Keratinocyte (primary cell): ENCODE measurements around the gene TXNRD1. TPM values are rescaled to one million over a fixed set of nuclear protein-coding genes. Genes with fewer than 3 reads are reported as not detected.

ENCODE experiments used
- DNase-seq: peaks from one replicate; pipeline ENCODE4 v3.0.0-alpha.2; 2011; ENCODE audit warnings: low read depth, missing footprints, low spot score
- FAIRE-seq: peaks from 2 replicates; lab custom pipeline; 2011; peaks lifted over from hg19 to GRCh38; lab: Jason Lieb, UNC
- H2AFZ ChIP-seq: 2 replicates; pipeline ENCODE4 v1.6.0; 2012; ENCODE audit warnings: low read length, control low read depth, inconsistent platforms; ENCODE audit not compliant: control insufficient read depth
- H3K27ac ChIP-seq: 2 replicates; pipeline ENCODE4 v1.5.1; 2011; ENCODE audit warnings: low read length; ENCODE audit not compliant: control insufficient read depth, insufficient read depth
- H3K27me3 ChIP-seq: 3 replicates; pipeline ENCODE4 v1.6.0; 2011; ENCODE audit warnings: low read length; ENCODE audit not compliant: control insufficient read depth, insufficient read depth; ENCODE audit errors: extremely low read depth
- H3K36me3 ChIP-seq, 2 experiments: 2 replicates in 1 of 2; 3 replicates in 1 of 2; pipeline ENCODE4 v1.5.1; 2011; ENCODE audit warnings: low read length in 2 of 2, mild to moderate bottlenecking in 1 of 2; ENCODE audit not compliant: control insufficient read depth in 2 of 2, insufficient read depth in 2 of 2; ENCODE audit errors: extremely low read depth in 1 of 2
- H3K4me1 ChIP-seq: 3 replicates; pipeline ENCODE4 v1.5.1; 2011; ENCODE audit warnings: low read length; ENCODE audit not compliant: control insufficient read depth, insufficient read depth; ENCODE audit errors: extremely low read depth
- H3K4me2 ChIP-seq: 3 replicates; pipeline ENCODE4 v1.6.0; 2011; ENCODE audit warnings: low read depth, low read length; ENCODE audit not compliant: control insufficient read depth, insufficient read depth; ENCODE audit errors: extremely low read depth
- H3K4me3 ChIP-seq, 3 experiments: fragments of 200-600 bp in 1 of 3; sonication (generic) in 1 of 3; 2 replicates in 2 of 3; 3 replicates in 1 of 3; pipeline ENCODE4 v1.5.1; 2011 to 2016; ENCODE audit warnings: low read length in 3 of 3, mild to moderate bottlenecking in 3 of 3, control low read depth in 2 of 3, inconsistent platforms in 1 of 3, low read depth in 1 of 3, mixed read lengths in 1 of 3, mixed run types in 1 of 3, moderate library complexity in 1 of 3; ENCODE audit not compliant: control insufficient read depth in 2 of 3, insufficient read depth in 2 of 3; ENCODE audit errors: extremely low read depth in 1 of 3
- H3K79me2 ChIP-seq: 2 replicates; pipeline ENCODE4 v1.6.0; 2012; ENCODE audit warnings: low read length; ENCODE audit not compliant: control insufficient read depth, insufficient read depth
- H3K9ac ChIP-seq: 3 replicates; pipeline ENCODE4 v1.6.0; 2011; ENCODE audit warnings: low read length; ENCODE audit not compliant: control insufficient read depth, insufficient read depth; ENCODE audit errors: extremely low read depth
- H3K9me1 ChIP-seq: 3 replicates; pipeline ENCODE4 v1.6.0; 2011; ENCODE audit warnings: low read length; ENCODE audit not compliant: control insufficient read depth, insufficient read depth; ENCODE audit errors: extremely low read depth
- H3K9me3 ChIP-seq: 2 replicates; pipeline ENCODE4 v1.5.1; 2012; ENCODE audit warnings: low read depth, low read length; ENCODE audit not compliant: control insufficient read depth
- H4K20me1 ChIP-seq: 3 replicates; pipeline ENCODE4 v1.6.0; 2011; ENCODE audit warnings: low read length; ENCODE audit not compliant: control insufficient read depth, insufficient read depth; ENCODE audit errors: extremely low read depth
- EZH2 ChIP-seq: IDR thresholded peaks from one replicate; pipeline ENCODE4 v1.6.1; 2012; ENCODE audit warnings: inconsistent platforms, mild to moderate bottlenecking, low read length, moderate library complexity
- dilution Hi-C: fragments of 300-500 bp; cut with MboI; formaldehyde crosslinking; loops from one replicate; pipeline ENCODE4 v1.7.0; 2020; ENCODE audit warnings: low sequenced_read_pairs; ENCODE audit not compliant: extremely low pct_ligation_motif_present
- polyA plus RNA-seq, 5 experiments: library from polyadenylated mRNA; depleted of rRNA in 3 of 5; stranded (reverse) in 3 of 5; stranded (forward) in 1 of 5; unstranded in 1 of 5; fragments of >200 nt; gene quantifications; 1 replicate in 1 of 5; 2 replicates in 3 of 5; 3 replicates in 1 of 5; pipeline versions ENCODE4 v1.2.1 to v1.2.3, GENCODE V29; 2011 to 2012; ENCODE audit warnings: missing spikeins in 2 of 5, low read depth in 1 of 5, low replicate concordance in 1 of 5
- TF ChIP-seq, protein P1 (sequence below), 3 experiments: IDR thresholded peaks in 1 of 3; conservative IDR thresholded peaks in 1 of 3; optimal IDR thresholded peaks in 1 of 3; 2 replicates in 2 of 3; 3 replicates in 1 of 3; pipeline versions ENCODE3 to v1.5.1; 2011; ENCODE audit warnings: low read length in 3 of 3, mild to moderate bottlenecking in 3 of 3, moderate library complexity in 2 of 3, control low read depth in 1 of 3, inconsistent platforms in 1 of 3; ENCODE audit not compliant: insufficient read depth in 2 of 3; ENCODE audit errors: extremely low read depth in 1 of 3

The TXNRD1 gene
- polyA plus RNA-seq, 1 donor (not counting 4 experiments of a cell fraction or from before 2014, with no cell fraction given), result 88.9 TPM

DNA sequence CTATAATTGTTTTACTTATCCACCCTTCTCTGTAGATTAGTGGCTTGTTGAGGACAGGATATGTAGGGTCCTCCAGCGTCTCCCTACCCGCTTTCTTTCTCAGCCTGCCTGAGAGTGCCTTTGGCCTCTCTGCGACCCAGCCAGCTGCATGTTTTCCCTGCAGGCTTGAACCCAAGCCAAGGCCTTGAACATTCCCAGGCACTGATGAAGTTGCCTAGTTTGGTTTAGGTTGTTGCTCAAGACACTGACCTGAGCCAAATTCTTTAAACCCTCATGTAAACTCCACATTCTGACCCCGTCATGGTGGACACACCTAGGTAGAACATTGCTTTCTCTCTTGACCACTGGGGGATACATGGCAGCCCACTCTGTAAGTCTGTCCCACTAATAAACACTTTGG is 33.4 kb upstream of the TXNRD1 start:
- no peaks in the 10 kb centered on the region for H3K9me1 ChIP-seq
- H3K4me2 ChIP-seq, result no peak overlapping the region
- no peak overlapping the region for H3K9ac ChIP-seq
- no peaks in the 10 kb centered on the region for H3K36me3 ChIP-seq
- peaks cover 11% of the 10 kb centered on the region for H3K4me1 ChIP-seq
- no peaks in the 10 kb centered on the region for H3K27me3 ChIP-seq
- dilution Hi-C loops, result no loop called here
- FAIRE-seq, result no peak
- no peak overlapping the region for H3K4me3 ChIP-seq
- H4K20me1 ChIP-seq, result no peaks in the 10 kb centered on the region
- H3K27ac ChIP-seq, result no peak overlapping the region
- H3K9me3 ChIP-seq, result peaks cover 3% of the 10 kb centered on the region
- TF ChIP-seq EZH2, result no peak
- TF ChIP-seq, protein P1, sequence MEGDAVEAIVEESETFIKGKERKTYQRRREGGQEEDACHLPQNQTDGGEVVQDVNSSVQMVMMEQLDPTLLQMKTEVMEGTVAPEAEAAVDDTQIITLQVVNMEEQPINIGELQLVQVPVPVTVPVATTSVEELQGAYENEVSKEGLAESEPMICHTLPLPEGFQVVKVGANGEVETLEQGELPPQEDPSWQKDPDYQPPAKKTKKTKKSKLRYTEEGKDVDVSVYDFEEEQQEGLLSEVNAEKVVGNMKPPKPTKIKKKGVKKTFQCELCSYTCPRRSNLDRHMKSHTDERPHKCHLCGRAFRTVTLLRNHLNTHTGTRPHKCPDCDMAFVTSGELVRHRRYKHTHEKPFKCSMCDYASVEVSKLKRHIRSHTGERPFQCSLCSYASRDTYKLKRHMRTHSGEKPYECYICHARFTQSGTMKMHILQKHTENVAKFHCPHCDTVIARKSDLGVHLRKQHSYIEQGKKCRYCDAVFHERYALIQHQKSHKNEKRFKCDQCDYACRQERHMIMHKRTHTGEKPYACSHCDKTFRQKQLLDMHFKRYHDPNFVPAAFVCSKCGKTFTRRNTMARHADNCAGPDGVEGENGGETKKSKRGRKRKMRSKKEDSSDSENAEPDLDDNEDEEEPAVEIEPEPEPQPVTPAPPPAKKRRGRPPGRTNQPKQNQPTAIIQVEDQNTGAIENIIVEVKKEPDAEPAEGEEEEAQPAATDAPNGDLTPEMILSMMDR (optimal IDR thresholded peaks at IDR 0.05 in 1 of 3, IDR thresholded peaks at IDR 0.05 in 1 of 3, conservative IDR thresholded peaks at IDR 0.05 in 1 of 3; ENCODE audit: extremely low read depth in 1 of 3, insufficient read depth in 2 of 3, low read length in 3 of 3), result no peak
- no peak for DNase-seq
- no peak overlapping the region for H2AFZ ChIP-seq
- no peaks in the 10 kb centered on the region for H3K79me2 ChIP-seq

DNA sequence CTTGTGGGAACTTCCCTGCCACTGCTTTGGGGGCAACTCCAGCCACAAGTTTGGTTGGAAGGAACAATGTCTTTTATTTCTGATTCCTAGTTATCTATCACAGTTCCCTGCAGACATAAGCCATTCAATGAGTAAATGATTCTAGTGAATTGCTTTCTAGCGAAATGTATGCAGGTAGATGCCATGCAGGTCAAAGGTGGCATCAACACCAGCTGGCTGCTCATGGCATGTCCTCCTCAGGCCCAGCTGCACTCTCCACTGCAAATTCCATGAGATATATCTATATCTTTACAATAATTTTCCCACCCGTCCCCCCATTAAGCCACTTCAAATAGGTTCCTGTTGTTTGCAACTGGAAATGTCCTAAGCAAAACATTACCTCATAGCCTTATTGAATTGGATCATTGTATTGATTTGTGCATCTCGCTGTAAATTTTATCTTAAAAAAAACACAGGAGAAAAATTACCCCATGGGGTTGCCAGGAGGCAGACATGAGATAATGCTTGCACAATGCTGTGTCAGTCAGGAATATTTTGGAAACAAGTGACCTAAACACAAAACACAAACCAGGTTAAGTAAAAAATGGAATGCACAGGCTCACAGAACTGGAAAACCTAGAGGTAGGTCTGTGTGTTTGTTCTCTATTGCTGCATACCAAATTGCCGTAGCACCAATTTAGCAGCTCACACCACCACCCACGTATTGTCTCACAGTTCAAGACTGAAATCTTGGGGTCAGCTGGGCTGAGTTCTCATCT is 32.8 kb upstream of the TXNRD1 start:
- TF ChIP-seq, protein P1 (optimal IDR thresholded peaks at IDR 0.05 in 1 of 3, IDR thresholded peaks at IDR 0.05 in 1 of 3, conservative IDR thresholded peaks at IDR 0.05 in 1 of 3; ENCODE audit: extremely low read depth in 1 of 3, insufficient read depth in 2 of 3, low read length in 3 of 3), result no peak
- TF ChIP-seq EZH2, result no peak
- Histone ChIP-seq H3K4me3 (no peak overlapping the region), H3K4me2 (no peak overlapping the region), H3K9me1 (no peaks in the 10 kb centered on the region), H4K20me1 (no peaks in the 10 kb centered on the region), H3K36me3 (no peaks in the 10 kb centered on the region), H3K4me1 (peaks cover 6% of the 10 kb centered on the region), H3K9me3 (peaks cover 3% of the 10 kb centered on the region), H3K27me3 (no peaks in the 10 kb centered on the region), H2AFZ (no peak overlapping the region), H3K9ac (no peak overlapping the region), H3K79me2 (no peaks in the 10 kb centered on the region), H3K27ac (no peak overlapping the region)
- dilution Hi-C loops, result no loop called here
- DNase-seq (no peak), FAIRE-seq (no peak)
